Measurements from ENCODE around the gene NR2F6.

Gene NR2F6

GRCh38 chr19:17255150-17255621, 9.5 kb upstream of the NR2F6 start:
- Histone ChIP-seq H3K79me2 (ENCODE audit: control insufficient read depth, low read length) (no peaks in the 10 kb centered on the region), H3K4me2 (ENCODE audit: low read length) (no peak overlapping the region), H4K20me1 (ENCODE audit: control insufficient read depth, insufficient read depth, low read depth, low read length) (no peaks in the 10 kb centered on the region), H3F3A (ENCODE audit: control insufficient read depth, insufficient read depth) (no peaks in the 10 kb centered on the region), H3K9me3 (ENCODE audit: control insufficient read depth, insufficient read depth, low read length) (no peaks in the 10 kb centered on the region), H3K4me3 (ENCODE audit: low read length) (no peak overlapping the region), H3K9me2 (replicated peaks; ENCODE audit: control insufficient read depth, low read length) (no peaks in the 10 kb centered on the region), H3K27ac (ENCODE audit: low read depth, low read length) (no peak overlapping the region), H3K27me3 (ENCODE audit: control insufficient read depth, low read length) (no peaks in the 10 kb centered on the region), H3K4me1 (ENCODE audit: control insufficient read depth, low read length) (no peaks in the 10 kb centered on the region), H3K36me3 (ENCODE audit: control insufficient read depth, low read length) (no peaks in the 10 kb centered on the region)
- no peak for TF ChIP-seq CTCF (IDR thresholded peaks at IDR 0.05; ENCODE audit: low read depth, low read length, poor library complexity, severe bottlenecking)
- no peak for TF ChIP-seq EZH2phosphoT487 (IDR thresholded peaks at IDR 0.05; ENCODE audit: borderline replicate concordance, low read length)

DNA sequence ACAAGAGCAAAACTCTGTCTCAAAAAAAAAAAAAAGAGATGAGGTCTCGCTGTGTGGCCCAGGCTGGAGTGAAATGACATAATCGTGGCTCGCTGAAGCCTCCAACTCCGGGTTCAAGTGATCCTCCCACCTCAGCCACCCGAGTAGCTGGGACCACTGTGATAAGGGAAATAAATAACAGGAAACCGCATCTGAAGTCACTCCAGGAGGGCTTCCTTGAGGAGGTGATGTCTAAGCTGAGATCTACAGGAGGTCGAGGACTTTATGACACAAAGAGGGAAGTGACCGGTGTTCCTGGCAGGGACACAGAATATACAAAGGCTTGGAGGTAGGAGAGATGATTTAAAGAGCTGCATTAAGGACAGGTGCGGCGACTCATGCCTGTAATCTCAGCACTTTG, 8.9 kb upstream of the NR2F6 start:
- H4K20me1 ChIP-seq (ENCODE audit: control insufficient read depth, insufficient read depth, low read depth, low read length) = no peaks in the 10 kb centered on the region
- no peak overlapping the region for H3K4me2 ChIP-seq (ENCODE audit: low read length)
- H3K27ac ChIP-seq (ENCODE audit: low read depth, low read length) = no peak overlapping the region
- H3K4me1 ChIP-seq (ENCODE audit: control insufficient read depth, low read length) = no peaks in the 10 kb centered on the region
- H3K4me3 ChIP-seq (ENCODE audit: low read length) = no peak overlapping the region
- H3K79me2 ChIP-seq (ENCODE audit: control insufficient read depth, low read length) = no peaks in the 10 kb centered on the region
- H3K27me3 ChIP-seq (ENCODE audit: control insufficient read depth, low read length) = no peaks in the 10 kb centered on the region
- H3K9me2 ChIP-seq (replicated peaks; ENCODE audit: control insufficient read depth, low read length) = no peaks in the 10 kb centered on the region
- TF ChIP-seq CTCF (IDR thresholded peaks at IDR 0.05; ENCODE audit: low read depth, low read length, poor library complexity, severe bottlenecking) (no peak), EZH2phosphoT487 (IDR thresholded peaks at IDR 0.05; ENCODE audit: borderline replicate concordance, low read length) (no peak)
- H3K36me3 ChIP-seq (ENCODE audit: control insufficient read depth, low read length) = no peaks in the 10 kb centered on the region
- H3F3A ChIP-seq (ENCODE audit: control insufficient read depth, insufficient read depth) = no peaks in the 10 kb centered on the region
- H3K9me3 ChIP-seq (ENCODE audit: control insufficient read depth, insufficient read depth, low read length) = no peaks in the 10 kb centered on the region

DNA sequence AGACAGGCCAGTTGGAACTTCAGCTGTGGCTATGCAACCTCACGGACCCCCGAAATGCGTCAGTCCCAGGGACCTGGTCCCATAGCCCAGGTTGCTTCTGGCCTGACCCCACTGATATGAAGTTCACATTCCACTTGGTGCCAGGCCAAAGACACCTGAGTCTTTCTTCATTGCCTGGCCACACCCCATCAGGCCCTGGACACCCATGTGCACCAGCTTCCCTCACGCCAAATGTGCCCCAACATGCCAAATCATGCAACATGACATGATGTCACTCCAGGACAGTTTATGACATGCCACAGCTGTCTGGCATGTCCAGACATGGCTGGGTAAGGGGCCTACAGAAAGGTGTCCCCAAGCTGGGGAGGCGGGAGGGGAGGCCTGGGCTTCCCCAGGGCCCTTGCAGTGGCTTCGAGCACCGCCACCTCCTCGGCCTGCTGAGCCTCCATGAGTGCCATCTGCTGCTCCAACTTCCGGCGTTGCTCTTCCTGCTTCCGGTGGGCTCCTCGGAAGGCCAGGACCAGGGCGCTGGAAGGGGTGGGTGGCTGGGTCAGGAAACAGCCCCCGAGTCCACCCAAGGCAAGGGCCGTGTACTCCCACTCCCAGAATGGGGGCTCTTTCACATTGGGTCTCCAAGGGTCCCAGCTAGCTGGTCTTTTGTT, 4.3 kb upstream of the NR2F6 start:
- peaks cover 4% of the 10 kb centered on the region for H3F3A ChIP-seq (ENCODE audit: control insufficient read depth, insufficient read depth)
- no peaks in the 10 kb centered on the region for H3K27me3 ChIP-seq (ENCODE audit: control insufficient read depth, low read length)
- H3K9me3 ChIP-seq (ENCODE audit: control insufficient read depth, insufficient read depth, low read length) = no peaks in the 10 kb centered on the region
- no peak overlapping the region for H3K4me2 ChIP-seq (ENCODE audit: low read length)
- H4K20me1 ChIP-seq (ENCODE audit: control insufficient read depth, insufficient read depth, low read depth, low read length) = no peaks in the 10 kb centered on the region
- peaks cover 19% of the 10 kb centered on the region for H3K4me1 ChIP-seq (ENCODE audit: control insufficient read depth, low read length)
- no peaks in the 10 kb centered on the region for H3K9me2 ChIP-seq (replicated peaks; ENCODE audit: control insufficient read depth, low read length)
- H3K4me3 ChIP-seq (ENCODE audit: low read length) = no peak overlapping the region
- H3K27ac ChIP-seq (ENCODE audit: low read depth, low read length) = no peak overlapping the region
- TF ChIP-seq CTCF (IDR thresholded peaks at IDR 0.05; ENCODE audit: low read depth, low read length, poor library complexity, severe bottlenecking) (no peak), EZH2phosphoT487 (IDR thresholded peaks at IDR 0.05; ENCODE audit: borderline replicate concordance, low read length) (no peak)
- H3K36me3 ChIP-seq (ENCODE audit: control insufficient read depth, low read length) = no peaks in the 10 kb centered on the region
- peaks cover 3% of the 10 kb centered on the region for H3K79me2 ChIP-seq (ENCODE audit: control insufficient read depth, low read length)
